ENCODE data around the gene DMAC1.

The DMAC1 gene

DNA sequence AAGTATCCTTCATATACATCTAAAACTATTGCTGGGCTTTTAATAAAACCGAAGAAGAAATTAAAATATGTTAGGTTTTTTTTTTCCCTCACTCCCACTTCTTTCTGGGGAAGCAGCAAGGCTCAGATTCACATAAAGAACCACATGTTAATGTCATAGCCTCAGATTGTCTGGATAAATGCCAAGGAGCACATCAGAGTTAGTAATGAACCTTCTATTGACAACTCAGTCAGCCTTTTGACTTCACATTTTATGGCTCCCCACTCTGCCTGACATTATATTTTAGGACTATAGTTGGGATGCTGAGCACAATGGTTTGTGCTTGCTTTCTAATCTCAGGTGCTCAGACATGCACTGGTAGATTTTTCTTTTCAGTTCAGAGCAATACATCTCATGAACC is 21.8 kb downstream of the DMAC1 start:
- TF ChIP-seq CTCF (IDR thresholded peaks at IDR 0.05; ENCODE audit: low read depth, low read length): no peak
- no peak overlapping the region for H3K4me3 ChIP-seq (ENCODE audit: low read depth, low read length)

DNA sequence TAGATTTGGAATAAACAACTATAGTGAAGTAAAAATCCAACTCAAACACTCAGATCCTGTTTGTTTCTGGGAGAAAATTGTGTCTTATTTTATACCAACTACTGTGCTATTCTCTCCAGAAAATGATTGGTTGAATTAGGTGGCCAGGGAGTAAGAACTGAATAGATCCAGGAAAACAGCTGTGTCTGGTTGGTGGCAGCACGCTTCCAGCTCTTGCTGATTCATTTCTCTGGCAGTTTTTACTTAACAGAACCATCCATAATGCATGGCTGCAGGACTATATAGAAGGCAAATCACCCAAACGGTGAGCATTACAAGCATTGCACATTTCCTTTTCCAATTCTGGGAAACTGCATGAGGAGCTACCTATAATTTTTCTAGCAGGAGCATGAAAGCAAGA is 29.5 kb downstream of the DMAC1 start:
- TF ChIP-seq CTCF (IDR thresholded peaks at IDR 0.05; ENCODE audit: low read depth, low read length): no peak
- no peak overlapping the region for H3K4me3 ChIP-seq (ENCODE audit: low read depth, low read length)

GRCh38 chr9:7762600-7762999 is 37.0 kb downstream of the DMAC1 start:
- TF ChIP-seq CTCF (IDR thresholded peaks at IDR 0.05; ENCODE audit: low read depth, low read length): no peak
- H3K4me3 ChIP-seq (ENCODE audit: low read depth, low read length): no peak overlapping the region

GRCh38 chr9:7760014-7760415 is 39.6 kb downstream of the DMAC1 start:
- no peak for TF ChIP-seq CTCF (IDR thresholded peaks at IDR 0.05; ENCODE audit: low read depth, low read length)
- no peak overlapping the region for H3K4me3 ChIP-seq (ENCODE audit: low read depth, low read length)

- no peak overlapping the region for H3K4me3 ChIP-seq (ENCODE audit: low read depth, low read length)
- TF ChIP-seq CTCF (IDR thresholded peaks at IDR 0.05; ENCODE audit: low read depth, low read length): no peak
Observed at GRCh38 chr9:7756088-7756487, 43.5 kb downstream of the DMAC1 start.

- H3K4me3 ChIP-seq (ENCODE audit: low read depth, low read length): no peak overlapping the region
- no peak for TF ChIP-seq CTCF (IDR thresholded peaks at IDR 0.05; ENCODE audit: low read depth, low read length)
Observed at GRCh38 chr9:7752481-7752880, 47.1 kb downstream of the DMAC1 start.

Measured in WI38 (cell line).